Measurements from ENCODE around the gene DNAH2.
A peak's percentile ranks its signal among the peaks of the same experiment; 100 is the strongest.

DNAH2 gene

GRCh38 chr17:7823581-7824001 is 106.0 kb downstream of the DNAH2 start:
- DNase-seq = no peak

GRCh38 chr17:7824021-7824924 is 106.7 kb downstream of the DNAH2 start:
- DNase-seq = no peak

GRCh38 chr17:7825206-7825990 is 107.9 kb downstream of the DNAH2 start:
- DNase-seq = no peak

- no peak for DNase-seq
Measured at GRCh38 chr17:7830616-7831015, 113.1 kb downstream of the DNAH2 start.

GRCh38 chr17:7831233-7831632 is 113.7 kb downstream of the DNAH2 start:
- no peak for DNase-seq

GRCh38 chr17:7832431-7832830 is 114.9 kb downstream of the DNAH2 start:
- no peak for DNase-seq

GRCh38 chr17:7833011-7833794 is 115.7 kb downstream of the DNAH2 start:
- DNase-seq = no peak

GRCh38 chr17:7833795-7834541 is 116.4 kb downstream of the DNAH2 start, which contains the start of gene KDM6B:
Gene KDM6B (plus strand): TSS chr17:7834217. CDS start chr17:7845555, 11,338 bp downstream.
- peak; percentile 86 for DNase-seq

GRCh38 chr17:7834542-7834956 is 117.0 kb downstream of the DNAH2 start:
- no peak for DNase-seq

GRCh38 chr17:7834957-7835813 is 117.6 kb downstream of the DNAH2 start:
- DNase-seq = peak; percentile 99

- peak; percentile 69 for DNase-seq
Measured at GRCh38 chr17:7835814-7836595, 118.5 kb downstream of the DNAH2 start.

- DNase-seq = peak; percentile 93
Measured at GRCh38 chr17:7836596-7837407, 119.3 kb downstream of the DNAH2 start.

GRCh38 chr17:7837408-7838088 is 120.0 kb downstream of the DNAH2 start:
- no peak for DNase-seq

- DNase-seq = peak; percentile 87
Measured at GRCh38 chr17:7838090-7839075, 120.8 kb downstream of the DNAH2 start.

GRCh38 chr17:7839190-7839875 is 121.8 kb downstream of the DNAH2 start:
- DNase-seq = no peak

- DNase-seq = peak; percentile 61
Measured at GRCh38 chr17:7839876-7840261, 122.3 kb downstream of the DNAH2 start.

GRCh38 chr17:7840441-7840840 is 122.9 kb downstream of the DNAH2 start:
- no peak for DNase-seq
